GM19099 (cell line): ENCODE results near the gene SCIMP.

Experiments used
- POLR2A ChIP-seq: IDR thresholded peaks from 3 replicates; pipeline ENCODE4 v1.6.1; 2011; ENCODE audit warnings: low read depth; ENCODE audit not compliant: insufficient read length; ENCODE audit errors: extremely low read depth

Gene SCIMP

DNA sequence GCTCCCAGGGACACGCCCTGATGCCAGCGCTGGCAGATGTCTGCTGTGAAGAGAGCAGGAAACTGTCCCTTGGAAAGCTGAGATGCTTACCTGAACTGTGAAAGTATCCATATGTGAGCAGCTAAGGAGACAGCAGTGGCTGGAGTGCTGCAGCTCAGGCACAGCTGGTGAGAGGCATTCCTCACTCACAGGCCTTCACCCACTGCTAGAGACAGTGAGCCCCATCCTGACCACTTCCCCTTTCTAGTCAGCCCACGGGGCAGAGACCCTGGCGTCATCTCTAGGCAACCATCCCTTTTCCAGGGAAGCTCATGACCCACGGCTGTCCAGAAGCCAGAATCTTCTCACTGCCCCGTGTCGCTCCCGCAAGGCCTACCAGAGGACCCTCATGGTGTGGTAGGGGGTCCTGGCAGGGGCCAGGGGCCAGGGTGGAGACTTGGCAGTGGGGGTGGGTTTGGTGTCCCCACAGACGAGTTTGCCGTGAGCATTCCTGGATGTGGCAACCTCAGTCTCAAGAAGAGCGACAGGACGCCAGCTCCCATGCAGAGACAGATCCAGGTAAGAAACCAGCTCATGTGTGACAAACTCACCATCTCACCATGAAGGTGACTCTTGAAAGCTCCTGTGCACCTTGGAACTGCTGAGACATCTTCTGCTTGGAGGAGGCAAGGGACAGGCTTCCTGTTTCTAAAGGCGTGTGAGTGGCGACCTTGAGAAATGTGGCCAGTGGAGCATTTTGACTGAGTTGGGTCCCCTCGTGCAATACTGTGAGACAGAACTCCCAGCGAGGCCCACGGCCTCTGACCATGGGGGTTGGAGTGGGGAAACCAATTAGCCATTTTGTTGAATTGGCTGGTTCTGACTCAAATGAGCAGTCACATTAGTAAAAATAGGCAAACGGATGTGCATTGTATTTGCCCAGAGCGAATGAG is at the start of gene SCIMP:
SCIMP (minus strand) TSS at position 216 of the 932 bp plus-strand sequence; CDS start at position 111, 105 bp downstream.
- TF ChIP-seq POLR2A, result peak; percentile 86

DNA sequence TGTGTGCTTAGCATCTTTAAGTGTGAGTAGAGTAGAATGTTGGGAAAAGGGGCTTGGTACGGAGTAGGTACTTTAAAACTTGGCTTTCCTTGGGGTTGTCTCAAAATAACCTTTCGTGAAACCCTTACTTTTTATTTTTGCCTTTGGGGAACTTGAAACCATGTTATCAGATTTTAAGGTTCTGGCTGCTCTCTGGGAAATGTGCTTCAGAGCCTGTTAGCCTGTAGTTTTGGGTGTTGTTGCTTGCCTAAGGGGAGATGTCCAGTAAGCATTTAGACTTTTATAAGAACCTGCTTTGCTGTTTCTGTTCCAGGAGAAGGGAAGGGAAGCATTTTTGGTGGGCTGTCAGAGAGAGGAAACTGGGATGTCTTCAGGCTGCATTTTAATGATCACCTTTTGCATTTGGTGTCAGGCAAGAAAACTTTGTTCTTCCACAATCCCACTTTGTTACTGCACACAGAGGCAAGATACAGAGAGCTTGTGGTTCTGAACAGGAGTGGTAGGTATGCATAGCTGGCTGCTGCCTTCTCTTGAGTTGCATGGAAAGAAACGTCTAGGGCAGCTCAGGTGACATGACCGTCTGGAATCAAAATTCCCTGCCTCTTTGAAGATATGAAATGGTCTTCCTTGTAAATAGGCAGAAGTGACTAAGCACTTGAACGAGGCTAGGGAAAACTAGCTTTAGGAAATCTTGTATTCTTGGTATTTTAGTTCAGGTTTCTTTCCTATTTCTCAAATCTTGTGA is 49.1 kb upstream of the SCIMP start:
- no peak for TF ChIP-seq POLR2A

DNA sequence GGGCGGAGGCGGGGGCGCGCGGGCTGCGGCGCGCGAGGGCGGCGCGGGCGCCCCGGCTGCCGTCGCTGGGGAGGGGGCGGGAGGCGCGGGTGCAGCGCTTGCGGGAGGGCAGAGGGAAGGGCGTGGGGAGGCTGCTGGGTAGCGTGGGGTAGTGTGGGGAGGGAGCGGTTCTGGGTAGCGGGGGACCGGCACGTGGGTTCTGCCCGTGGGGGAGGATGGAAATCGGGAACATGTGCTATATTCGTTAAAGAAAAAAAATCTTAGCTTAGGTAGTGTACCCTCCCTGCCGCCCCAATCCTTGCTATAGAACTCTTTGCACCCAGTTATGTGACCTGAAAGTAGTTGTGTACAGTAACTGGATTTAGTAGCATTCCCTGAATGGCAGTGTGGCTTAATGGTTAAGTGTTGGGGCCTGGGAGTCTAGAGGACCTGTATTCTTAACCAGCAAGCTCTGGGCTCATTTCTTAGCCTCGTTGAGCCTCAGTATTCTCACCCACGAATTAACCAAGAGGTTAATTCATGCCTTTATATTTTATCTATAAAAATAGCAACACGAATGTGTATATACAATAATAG is 48.1 kb upstream of the SCIMP start:
- TF ChIP-seq POLR2A, result no peak

DNA sequence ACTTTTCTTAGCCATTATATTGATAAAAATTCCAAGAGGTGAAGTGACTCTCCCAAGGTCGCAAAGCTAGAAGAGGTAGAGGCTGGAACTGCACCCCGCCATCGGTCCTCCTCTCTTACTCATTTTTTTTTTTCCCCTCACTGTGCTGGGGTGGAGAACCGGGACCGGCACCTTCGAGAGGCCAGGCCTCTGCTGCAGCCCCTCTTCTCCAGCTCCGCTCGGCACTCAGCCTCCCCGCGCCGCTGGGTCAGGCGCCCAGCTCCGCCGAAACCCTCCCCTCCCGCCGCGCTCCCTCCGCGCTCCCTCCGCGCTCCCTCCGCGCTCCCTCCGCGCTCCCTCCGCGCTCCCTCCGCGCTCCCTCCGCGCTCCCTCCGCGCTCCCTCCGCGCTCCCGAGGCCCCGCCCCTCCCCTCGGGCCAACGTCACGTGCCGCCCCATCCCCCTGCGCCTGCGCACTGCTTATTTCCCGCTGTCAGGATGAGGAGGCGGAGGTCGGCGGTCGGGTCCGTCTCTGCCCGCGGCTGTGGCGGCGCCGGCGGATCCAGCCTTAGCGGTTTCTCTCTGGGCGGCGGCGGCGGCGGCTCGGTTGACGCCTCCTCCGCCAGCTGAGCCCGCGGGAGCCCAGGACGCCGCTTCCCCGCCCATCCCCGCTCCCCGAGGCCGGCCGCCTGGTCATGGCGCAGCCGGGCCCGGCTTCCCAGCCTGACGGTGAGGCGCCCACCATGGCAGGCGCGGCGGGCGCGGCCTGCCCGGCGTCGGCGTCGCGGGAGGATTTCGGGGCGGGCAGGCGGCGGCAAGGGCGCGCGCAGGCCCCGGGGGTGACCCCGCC is 47.4 kb upstream of the SCIMP start, which contains the start of gene RABEP1:
RABEP1 (plus strand) TSS at position 471 of the 828 bp plus-strand sequence; CDS start at position 674, 203 bp downstream.
- peak; percentile 90 for TF ChIP-seq POLR2A

DNA sequence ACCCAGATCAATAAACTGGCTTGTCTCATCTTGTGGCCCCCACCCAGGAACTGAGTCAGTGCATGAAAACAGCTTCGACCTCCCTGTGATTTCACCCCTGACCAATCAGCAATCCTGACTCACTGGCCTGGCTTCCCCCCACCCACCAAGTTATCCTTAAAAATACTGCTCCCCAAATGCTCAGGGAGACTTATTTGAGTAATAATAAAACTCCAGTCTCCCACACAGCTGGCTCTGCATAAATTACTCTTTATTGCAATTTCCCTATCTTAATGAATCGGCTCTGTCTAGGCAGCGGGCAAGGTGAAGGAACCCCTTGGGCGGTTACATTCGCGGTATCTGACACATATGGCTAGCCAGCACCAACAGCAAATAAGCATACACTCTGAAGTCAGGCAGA is 37.7 kb upstream of the SCIMP start:
- no peak for TF ChIP-seq POLR2A

- no peak for TF ChIP-seq POLR2A
Measured at GRCh38 chr17:5269241-5269960, 34.7 kb upstream of the SCIMP start.

- TF ChIP-seq POLR2A, result no peak
Measured at GRCh38 chr17:5264893-5265292, 30.2 kb upstream of the SCIMP start.

GRCh38 chr17:5263441-5263840 is 28.8 kb upstream of the SCIMP start:
- no peak for TF ChIP-seq POLR2A

- no peak for TF ChIP-seq POLR2A
Measured at GRCh38 chr17:5262416-5262991, 27.8 kb upstream of the SCIMP start.

DNA sequence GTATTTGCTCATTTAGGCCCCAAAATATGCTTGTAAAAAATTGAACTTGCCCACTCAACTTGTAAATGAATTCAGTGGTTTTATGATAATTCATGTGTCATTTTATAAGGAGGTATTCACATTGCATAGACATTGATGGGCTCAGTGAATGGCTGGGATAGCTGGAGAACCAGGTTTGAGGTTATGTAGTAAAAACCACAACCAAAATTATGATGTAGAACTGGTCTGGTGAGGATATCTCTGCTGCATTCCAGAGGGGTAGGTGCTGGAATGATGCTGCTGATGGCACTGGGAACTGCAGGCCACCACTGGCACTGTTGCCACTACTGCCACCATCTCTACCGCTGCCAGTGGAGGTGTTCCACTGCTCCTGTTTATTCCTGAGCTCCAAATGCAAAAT is 25.9 kb upstream of the SCIMP start:
- TF ChIP-seq POLR2A, result no peak

- TF ChIP-seq POLR2A, result no peak
Measured at GRCh38 chr17:5257124-5257523, 22.5 kb upstream of the SCIMP start.

DNA sequence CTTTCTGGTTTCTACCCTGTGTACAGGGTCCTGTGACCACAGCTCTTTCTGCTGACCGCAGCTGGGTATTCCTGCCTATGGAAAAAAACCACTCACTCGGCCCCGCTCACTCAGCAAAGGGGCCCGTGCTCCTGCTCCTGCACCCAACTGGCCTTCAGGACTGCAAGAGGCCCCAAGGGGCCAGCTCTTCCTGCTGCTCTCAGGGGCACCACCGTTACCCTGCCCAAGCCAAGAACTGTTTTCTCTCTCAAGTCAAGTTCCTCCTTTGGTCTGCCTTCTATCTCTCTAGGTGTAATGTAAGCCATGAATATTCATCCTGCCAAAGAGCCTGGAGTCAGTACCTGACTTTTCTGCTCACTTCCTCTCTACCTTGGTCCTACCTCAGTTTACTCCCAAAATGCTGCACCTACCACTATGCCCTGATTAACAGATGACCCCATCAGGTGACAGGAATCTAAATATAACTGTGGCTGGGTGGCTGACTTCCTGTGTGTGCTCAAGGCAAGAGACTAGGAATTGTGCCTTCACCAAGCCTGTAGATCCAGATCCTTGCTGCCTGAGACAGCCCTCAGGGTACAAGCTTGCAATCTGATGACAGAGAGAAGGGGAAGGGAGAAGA is 20.4 kb upstream of the SCIMP start:
- TF ChIP-seq POLR2A, result no peak

DNA sequence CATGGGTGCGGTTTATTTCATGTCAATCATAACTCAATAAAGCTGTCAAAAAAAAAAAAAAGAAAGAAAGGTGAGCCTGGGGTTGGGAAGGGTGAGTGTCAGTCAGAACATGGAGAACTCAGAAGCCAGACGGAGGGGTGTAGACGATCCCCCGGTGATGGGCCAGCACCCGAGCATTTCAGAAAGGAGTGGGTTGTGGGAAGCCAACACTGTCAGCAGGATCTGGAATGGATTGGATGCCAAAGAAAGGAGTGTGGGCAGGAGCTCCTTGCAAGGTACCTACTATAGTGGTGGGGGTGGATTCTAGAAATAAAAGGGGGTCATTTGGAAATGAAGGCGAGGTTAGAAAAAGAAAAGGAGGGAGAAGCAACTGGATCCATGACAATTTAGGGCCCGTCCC is 19.8 kb upstream of the SCIMP start:
- no peak for TF ChIP-seq POLR2A
